ENCODE measurements around the gene TNIK. TPM values are rescaled to one million over a fixed set of nuclear protein-coding genes. Genes with fewer than 3 reads are reported as not detected.
"Not testable (repeated sequence)": the region's sequence is repeated elsewhere in the genome, so short reads cannot be mapped to it uniquely, and the experiment has no call there.

TNIK gene
- total and polyA plus RNA-seq, 5 experiments from 2014 or later, result 13.2 to 50.0 (median 16.1) TPM

DNA sequence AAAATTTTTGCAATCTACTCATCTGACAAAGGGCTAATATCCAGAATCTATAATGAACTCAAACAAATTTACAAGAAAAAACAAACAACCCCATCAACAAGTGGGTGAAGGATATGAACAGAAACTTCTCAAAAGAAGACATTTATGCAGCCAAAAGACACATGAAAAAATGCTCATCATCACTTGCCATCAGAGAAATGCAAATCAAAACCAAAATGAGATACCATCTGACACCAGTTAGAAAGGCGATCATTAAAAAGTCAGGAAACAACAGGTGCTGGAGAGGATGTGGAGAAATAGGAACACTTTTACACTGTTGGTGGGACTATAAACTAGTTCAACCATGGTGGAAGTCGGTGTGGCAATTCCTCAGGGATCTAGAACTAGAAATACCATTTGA lies 36.1 kb downstream of the TNIK start:
- POLR2A ChIA-PET, ATAC-seq: not testable (repeated sequence)

GRCh38 chr3:171422855-171423254 lies 37.4 kb downstream of the TNIK start:
- not testable (repeated sequence) for ATAC-seq
- H3K4me1 Mint-ChIP-seq, result peaks cover 14 to 33% (median 23%) of the 10 kb centered on the region in 4 donors

More for the DNA sequence above, 36.1 kb downstream of the TNIK start:
- not testable (repeated sequence) for H3K27me3 Mint-ChIP-seq, H3K9me3 Mint-ChIP-seq, DNase-seq, H3K27ac Mint-ChIP-seq
- peaks cover 0 to 15% (median 11%) of the 10 kb centered on the region in 3 donors for H3K36me3 Mint-ChIP-seq
- H3K4me1 Mint-ChIP-seq, result peaks cover 14 to 30% (median 16%) of the 10 kb centered on the region in 4 donors
- H3K4me3 Mint-ChIP-seq, result peak overlapping the region in 1 of 10 donors; percentile 24

GRCh38 chr3:171420667-171421066 lies 39.5 kb downstream of the TNIK start:
- POLR2A ChIA-PET, result no interaction called here
- peak overlapping the region in 1 of 10 donors; percentile 17 for H3K27ac Mint-ChIP-seq
- ATAC-seq (no peak), DNase-seq (no peak)
- H3K36me3 Mint-ChIP-seq, result peaks cover 5 to 13% (median 11%) of the 10 kb centered on the region in 3 donors
- H3K4me1 Mint-ChIP-seq, result peaks cover 19 to 47% (median 35%) of the 10 kb centered on the region in 4 donors
- no peaks in the 10 kb centered on the region for H3K27me3 Mint-ChIP-seq
- H3K9me3 Mint-ChIP-seq, result peaks cover 0 to 4% (median 0%) of the 10 kb centered on the region in 9 donors
- no peak overlapping the region for H3K4me3 Mint-ChIP-seq

More at GRCh38 chr3:171422855-171423254, 37.4 kb downstream of the TNIK start:
- H3K27me3 Mint-ChIP-seq, H3K4me3 Mint-ChIP-seq, DNase-seq, POLR2A ChIA-PET, H3K9me3 Mint-ChIP-seq: not testable (repeated sequence)
- peaks cover 5 to 19% (median 17%) of the 10 kb centered on the region in 3 donors for H3K36me3 Mint-ChIP-seq
- H3K27ac Mint-ChIP-seq, result peak overlapping the region in 1 of 10 donors; percentile 15

DNA sequence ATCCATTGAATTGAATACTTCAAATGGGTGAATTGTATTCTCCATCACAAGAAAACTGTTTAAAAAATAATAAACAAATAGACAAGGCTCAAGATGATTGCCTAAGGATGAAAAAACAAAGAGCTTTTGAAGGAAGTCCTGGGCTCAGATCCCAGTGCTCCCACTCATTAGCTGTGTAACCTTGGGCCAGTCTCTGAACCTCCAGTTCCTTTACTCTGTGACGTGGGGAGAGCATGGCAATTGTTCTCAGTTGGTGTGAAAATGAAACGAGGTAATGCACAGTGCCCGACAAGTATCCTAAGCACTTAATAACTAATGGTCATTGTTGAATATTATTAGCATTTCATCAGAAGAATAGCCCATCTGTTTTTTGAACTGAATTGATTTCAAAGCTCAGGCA lies 40.7 kb downstream of the TNIK start:
- H3K9me3 Mint-ChIP-seq, result peaks cover 0 to 4% (median 0%) of the 10 kb centered on the region in 9 donors
- ATAC-seq (no peak), DNase-seq (no peak)
- H3K27me3 Mint-ChIP-seq, result no peaks in the 10 kb centered on the region
- H3K4me3 Mint-ChIP-seq, result no peak overlapping the region
- POLR2A ChIA-PET, result no interaction called here
- H3K36me3 Mint-ChIP-seq, result peaks cover 5 to 11% (median 9%) of the 10 kb centered on the region in 3 donors
- no peak overlapping the region for H3K27ac Mint-ChIP-seq
- peaks cover 28 to 58% (median 42%) of the 10 kb centered on the region in 4 donors for H3K4me1 Mint-ChIP-seq

DNA sequence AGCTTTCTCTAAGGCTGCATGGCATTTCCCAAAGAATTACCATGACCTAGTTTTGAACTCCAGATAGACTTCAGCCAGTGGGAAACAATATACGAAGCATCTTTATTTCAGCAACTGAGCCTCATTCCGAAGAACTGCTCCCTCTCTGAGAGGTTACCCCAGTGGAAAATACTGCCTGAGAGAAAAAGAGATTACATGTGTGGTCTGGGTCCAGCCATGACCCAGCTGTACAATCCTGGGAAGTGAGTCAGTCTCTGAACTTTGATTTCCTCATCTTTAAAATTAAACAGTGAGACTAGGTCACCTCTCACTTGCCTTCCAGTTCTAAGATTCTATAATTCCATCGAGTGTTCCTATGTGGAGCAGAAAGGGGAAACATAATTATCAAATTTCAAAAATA lies 42.4 kb downstream of the TNIK start:
- DNase-seq (no peak), ATAC-seq (no peak)
- Mint-ChIP-seq H3K36me3 (peaks cover 4 to 11% (median 5%) of the 10 kb centered on the region in 3 donors), H3K4me3 (no peak overlapping the region), H3K27ac (no peak overlapping the region), H3K27me3 (no peaks in the 10 kb centered on the region), H3K9me3 (no peaks in the 10 kb centered on the region), H3K4me1 (peaks cover 37 to 75% (median 53%) of the 10 kb centered on the region in 4 donors)
- POLR2A ChIA-PET, result interaction anchor here (0.8 kb wide), 1 partner anchor 14 kb away, joined by 3 read pairs; no protein-coding TSS in a partner anchor

- Mint-ChIP-seq H3K27ac (no peak overlapping the region), H3K4me1 (peaks cover 38 to 81% (median 58%) of the 10 kb centered on the region in 4 donors)
- ATAC-seq, result no peak
Observed at GRCh38 chr3:171417137-171417536, 43.1 kb downstream of the TNIK start.

GRCh38 chr3:171416666-171417065 lies 43.5 kb downstream of the TNIK start:
- peaks cover 5 to 13% (median 5%) of the 10 kb centered on the region in 3 donors for H3K36me3 Mint-ChIP-seq
- peak overlapping the region in 1 of 10 donors; percentile 70 for H3K27ac Mint-ChIP-seq
- peaks cover 41 to 85% (median 62%) of the 10 kb centered on the region in 4 donors for H3K4me1 Mint-ChIP-seq
- DNase-seq, result no peak
- no peaks in the 10 kb centered on the region for H3K27me3 Mint-ChIP-seq
- H3K9me3 Mint-ChIP-seq, result no peaks in the 10 kb centered on the region
- ATAC-seq, result no peak
- no peak overlapping the region for H3K4me3 Mint-ChIP-seq
- POLR2A ChIA-PET, result no interaction called here

More at GRCh38 chr3:171417137-171417536, 43.1 kb downstream of the TNIK start:
- no peak for DNase-seq
- H3K36me3 Mint-ChIP-seq, result peaks cover 4 to 11% (median 5%) of the 10 kb centered on the region in 3 donors
- H3K27me3 Mint-ChIP-seq, result no peaks in the 10 kb centered on the region
- POLR2A ChIA-PET, result interaction anchor here (0.8 kb wide), 1 partner anchor 14 kb away, joined by 3 read pairs; no protein-coding TSS in a partner anchor
- no peaks in the 10 kb centered on the region for H3K9me3 Mint-ChIP-seq
- H3K4me3 Mint-ChIP-seq, result no peak overlapping the region

DNA sequence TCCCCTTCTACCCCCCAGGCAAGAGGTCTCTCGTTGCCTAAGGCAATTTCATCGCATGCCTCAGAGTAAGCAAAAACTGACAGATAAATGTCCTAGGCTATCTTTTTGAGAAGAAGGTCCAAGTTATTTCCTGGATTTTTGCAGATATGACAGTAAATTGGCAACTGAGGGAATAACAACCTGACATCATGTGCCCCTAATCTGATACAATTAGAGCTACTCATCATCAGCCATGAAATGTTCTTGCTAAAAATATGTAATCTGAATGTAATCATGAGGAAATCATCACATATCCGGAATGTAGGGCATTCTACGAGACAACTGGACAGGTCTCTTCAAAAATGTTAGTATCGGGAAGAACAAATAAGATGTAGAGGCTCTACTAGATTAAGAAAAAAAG lies 44.1 kb downstream of the TNIK start:
- Mint-ChIP-seq H3K27ac (no peak overlapping the region), H3K4me3 (no peak overlapping the region), H3K36me3 (peaks cover 5 to 9% (median 8%) of the 10 kb centered on the region in 3 donors), H3K9me3 (no peaks in the 10 kb centered on the region), H3K27me3 (no peaks in the 10 kb centered on the region), H3K4me1 (peaks cover 37 to 79% (median 59%) of the 10 kb centered on the region in 4 donors)
- ATAC-seq, result no peak
- DNase-seq, result no peak
- POLR2A ChIA-PET, result no interaction called here

DNA sequence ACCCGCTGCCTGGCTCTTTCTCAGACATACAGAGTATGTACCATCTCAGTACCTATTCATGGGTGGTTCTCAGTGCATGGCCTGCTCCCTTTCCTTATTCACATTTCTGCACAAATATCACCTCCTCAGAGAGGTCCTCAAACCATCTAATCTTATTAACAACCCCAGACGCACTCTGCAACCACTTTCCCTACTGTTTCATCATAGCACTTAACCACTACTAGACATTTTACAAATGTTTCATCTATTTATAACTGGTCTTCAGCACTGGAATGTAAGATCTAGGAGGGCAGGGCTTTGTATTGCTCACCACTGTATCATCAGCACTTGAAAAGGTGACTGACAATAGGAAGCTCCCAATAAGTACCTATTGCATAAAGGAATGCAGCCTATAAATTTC lies 45.1 kb downstream of the TNIK start:
- H3K4me1 Mint-ChIP-seq, result peaks cover 36 to 77% (median 57%) of the 10 kb centered on the region in 4 donors
- peaks cover 5 to 9% (median 8%) of the 10 kb centered on the region in 3 donors for H3K36me3 Mint-ChIP-seq
- peak overlapping the region in 2 of 10 donors; percentile 58 to 60 for H3K27ac Mint-ChIP-seq
- H3K27me3 Mint-ChIP-seq, result no peaks in the 10 kb centered on the region
- POLR2A ChIA-PET, result no interaction called here
- ATAC-seq, result no peak
- H3K4me3 Mint-ChIP-seq, result no peak overlapping the region
- no peaks in the 10 kb centered on the region for H3K9me3 Mint-ChIP-seq
- no peak for DNase-seq

GRCh38 chr3:171412473-171412872 lies 47.7 kb downstream of the TNIK start:
- DNase-seq (no peak), ATAC-seq (no peak)
- POLR2A ChIA-PET, result interaction anchor here (0.6 kb wide), 1 partner anchor 22 kb away, joined by 6 read pairs; no protein-coding TSS in a partner anchor
- Mint-ChIP-seq H3K4me3 (no peak overlapping the region), H3K36me3 (peaks cover 0 to 9% (median 6%) of the 10 kb centered on the region in 3 donors), H3K27ac (peak overlapping the region in 3 of 10 donors; percentile 12 to 82 (median 33)), H3K27me3 (no peaks in the 10 kb centered on the region), H3K4me1 (peaks cover 36 to 81% (median 70%) of the 10 kb centered on the region in 4 donors), H3K9me3 (no peaks in the 10 kb centered on the region)

DNA sequence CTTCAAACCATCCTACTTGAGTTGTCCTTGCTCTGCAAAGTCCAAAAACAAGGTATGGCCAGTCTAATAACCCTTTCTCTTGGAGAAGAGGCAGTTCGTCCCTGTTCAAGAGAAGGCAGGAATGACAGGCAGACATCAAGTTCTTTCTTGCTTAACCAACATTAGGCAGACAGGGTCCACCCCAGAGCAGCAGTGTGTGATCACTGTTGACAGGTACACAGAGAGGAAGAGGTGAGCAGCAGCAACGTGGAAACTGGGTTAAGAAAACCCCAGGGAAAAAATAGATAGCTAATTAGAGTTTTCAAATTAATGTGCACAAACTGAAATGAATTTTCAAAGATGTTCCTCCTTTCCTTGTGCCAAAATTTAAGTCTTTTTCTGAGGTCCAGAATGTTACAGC lies 48.2 kb downstream of the TNIK start:
- ATAC-seq, result no peak
- H3K4me1 Mint-ChIP-seq, result peaks cover 35 to 79% (median 73%) of the 10 kb centered on the region in 4 donors
- POLR2A ChIA-PET, result no interaction called here

GRCh38 chr3:171410186-171410585 lies 50.0 kb downstream of the TNIK start:
- ATAC-seq, result no peak
- POLR2A ChIA-PET, result interaction anchor here (0.7 kb wide), 1 partner anchor 223 kb away, joined by 4 read pairs; no protein-coding TSS in a partner anchor
- H3K27ac Mint-ChIP-seq, result peak overlapping the region in 3 of 10 donors; percentile 12 to 53 (median 21)
- no peaks in the 10 kb centered on the region for H3K27me3 Mint-ChIP-seq
- peaks cover 39 to 77% (median 75%) of the 10 kb centered on the region in 4 donors for H3K4me1 Mint-ChIP-seq
- H3K9me3 Mint-ChIP-seq, result no peaks in the 10 kb centered on the region
- DNase-seq, result no peak
- peaks cover 0 to 14% (median 12%) of the 10 kb centered on the region in 3 donors for H3K36me3 Mint-ChIP-seq
- peak overlapping the region in 3 of 10 donors; percentile 6 to 11 (median 11) for H3K4me3 Mint-ChIP-seq

More for the DNA sequence above, 48.2 kb downstream of the TNIK start:
- no peaks in the 10 kb centered on the region for H3K27me3 Mint-ChIP-seq
- DNase-seq, result no peak
- peak overlapping the region in 1 of 10 donors; percentile 8 for H3K4me3 Mint-ChIP-seq
- peaks cover 0 to 9% (median 6%) of the 10 kb centered on the region in 3 donors for H3K36me3 Mint-ChIP-seq
- H3K9me3 Mint-ChIP-seq, result no peaks in the 10 kb centered on the region
- peak overlapping the region in 3 of 10 donors; percentile 33 to 82 (median 46) for H3K27ac Mint-ChIP-seq

- Mint-ChIP-seq H3K4me3 (peak overlapping the region in 1 of 10 donors; percentile 16), H3K27ac (peak overlapping the region in 1 of 10 donors; percentile 51), H3K4me1 (peaks cover 25 to 73% (median 67%) of the 10 kb centered on the region in 4 donors), H3K36me3 (peaks cover 0 to 14% (median 14%) of the 10 kb centered on the region in 3 donors), H3K27me3 (no peaks in the 10 kb centered on the region), H3K9me3 (no peaks in the 10 kb centered on the region)
- DNase-seq (no peak), ATAC-seq (no peak)
- POLR2A ChIA-PET, result no interaction called here
Observed at GRCh38 chr3:171407759-171408158, 52.4 kb downstream of the TNIK start.
